ENCODE data around the gene CLEC9A. TPM values are rescaled to one million over a fixed set of nuclear protein-coding genes. Genes with fewer than 3 reads are reported as not detected.
A peak's percentile ranks its signal among the peaks of the same experiment; 100 is the strongest.

The CLEC9A gene
- total RNA-seq, 1 donor from 2014 or later = not detected

DNA sequence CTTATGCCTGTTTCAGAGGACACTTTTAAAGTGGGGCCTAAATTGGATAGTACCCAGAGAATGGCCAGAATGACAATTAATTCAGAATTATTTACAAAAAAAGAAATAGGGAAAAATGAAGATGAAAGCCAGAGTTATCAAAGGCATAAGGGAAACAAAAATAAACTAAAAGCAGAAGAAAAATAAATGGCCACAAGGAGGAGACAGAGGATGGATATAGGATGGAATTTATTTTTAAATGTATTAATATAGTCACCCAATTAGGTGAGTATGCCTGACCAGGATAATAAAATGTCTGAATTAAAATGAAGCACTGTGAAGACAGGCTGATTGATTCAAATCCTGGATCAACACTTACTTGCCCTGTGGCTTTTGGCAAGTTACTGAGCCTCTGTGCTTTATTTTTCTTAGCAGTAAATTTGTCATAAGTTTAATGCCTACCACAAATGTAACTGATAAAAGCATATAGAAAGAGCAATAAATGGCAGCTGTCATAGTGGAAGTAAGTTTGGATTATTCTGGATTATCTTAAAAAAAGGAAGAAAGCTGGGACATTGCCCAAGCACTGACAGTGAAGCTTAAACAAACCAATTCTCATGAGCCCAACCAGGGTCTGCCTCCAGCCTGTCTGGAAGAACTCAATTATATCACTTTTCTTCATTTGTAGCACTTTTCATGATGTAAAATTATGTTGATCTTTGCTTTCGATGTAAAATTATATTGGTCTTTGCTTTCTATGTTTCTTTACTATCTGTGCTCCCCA lies 3.5 kb downstream of the CLEC9A start:
- Mint-ChIP-seq H3K9me3 (ENCODE audit: low read depth) (no peaks in the 10 kb centered on the region), H3K27me3 (no peaks in the 10 kb centered on the region), H3K4me1 (ENCODE audit: low read depth) (no peaks in the 10 kb centered on the region), H3K4me3 (ENCODE audit: low read depth) (no peak overlapping the region), H3K27ac (no peak overlapping the region), H3K36me3 (ENCODE audit: insufficient read depth) (no peaks in the 10 kb centered on the region)
- peak; percentile 65 for TF ChIP-seq CTCF (IDR thresholded peaks at IDR 0.05; ENCODE audit: unreplicated experiment)
- DNase-seq (ENCODE audit: low spot score, unreplicated experiment) = no peak

GRCh38 chr12:10042167-10042566 lies 11.7 kb downstream of the CLEC9A start:
- no peak for TF ChIP-seq CTCF (IDR thresholded peaks at IDR 0.05; ENCODE audit: unreplicated experiment)
- DNase-seq (ENCODE audit: low spot score, unreplicated experiment) = no peak
- Mint-ChIP-seq H3K4me3 (ENCODE audit: low read depth) (no peak overlapping the region), H3K9me3 (ENCODE audit: low read depth) (no peaks in the 10 kb centered on the region), H3K36me3 (ENCODE audit: insufficient read depth) (no peaks in the 10 kb centered on the region), H3K27me3 (peaks cover 3% of the 10 kb centered on the region), H3K4me1 (ENCODE audit: low read depth) (no peaks in the 10 kb centered on the region), H3K27ac (no peak overlapping the region)

GRCh38 chr12:10048526-10048925 lies 18.0 kb downstream of the CLEC9A start:
- Mint-ChIP-seq H3K4me3 (ENCODE audit: low read depth) (no peak overlapping the region), H3K27ac (no peak overlapping the region), H3K4me1 (ENCODE audit: low read depth) (no peaks in the 10 kb centered on the region), H3K27me3 (peaks cover 3% of the 10 kb centered on the region), H3K36me3 (ENCODE audit: insufficient read depth) (no peaks in the 10 kb centered on the region), H3K9me3 (ENCODE audit: low read depth) (peaks cover 10% of the 10 kb centered on the region)
- DNase-seq (ENCODE audit: low spot score, unreplicated experiment) = no peak
- no peak for TF ChIP-seq CTCF (IDR thresholded peaks at IDR 0.05; ENCODE audit: unreplicated experiment)

GRCh38 chr12:10052193-10052913 lies 21.9 kb downstream of the CLEC9A start:
- peaks cover 10% of the 10 kb centered on the region for H3K9me3 Mint-ChIP-seq (ENCODE audit: low read depth)
- no peaks in the 10 kb centered on the region for H3K4me1 Mint-ChIP-seq (ENCODE audit: low read depth)
- no peak overlapping the region for H3K4me3 Mint-ChIP-seq (ENCODE audit: low read depth)
- no peak for TF ChIP-seq CTCF (IDR thresholded peaks at IDR 0.05; ENCODE audit: unreplicated experiment)
- H3K27ac Mint-ChIP-seq = no peak overlapping the region
- no peaks in the 10 kb centered on the region for H3K27me3 Mint-ChIP-seq
- no peaks in the 10 kb centered on the region for H3K36me3 Mint-ChIP-seq (ENCODE audit: insufficient read depth)
- no peak for DNase-seq (ENCODE audit: low spot score, unreplicated experiment)

GRCh38 chr12:10058387-10058786 lies 27.9 kb downstream of the CLEC9A start:
- H3K9me3 Mint-ChIP-seq (ENCODE audit: low read depth) = no peaks in the 10 kb centered on the region
- no peaks in the 10 kb centered on the region for H3K36me3 Mint-ChIP-seq (ENCODE audit: insufficient read depth)
- no peaks in the 10 kb centered on the region for H3K27me3 Mint-ChIP-seq
- no peak for DNase-seq (ENCODE audit: low spot score, unreplicated experiment)
- H3K4me3 Mint-ChIP-seq (ENCODE audit: low read depth) = no peak overlapping the region
- H3K4me1 Mint-ChIP-seq (ENCODE audit: low read depth) = no peaks in the 10 kb centered on the region
- H3K27ac Mint-ChIP-seq = no peak overlapping the region
- TF ChIP-seq CTCF (IDR thresholded peaks at IDR 0.05; ENCODE audit: unreplicated experiment) = no peak

Data from progenitor cell of endocrine pancreas (in vitro differentiated cells).